GM23248 (cell line): Measurements from ENCODE around the gene PABPC4L. TPM values are rescaled to one million over a fixed set of nuclear protein-coding genes. Genes with fewer than 3 reads are reported as not detected.

Source experiments
- DNase-seq: peaks from one replicate; pipeline ENCODE4 v3.0.0-alpha.2; 2015
- H2AFZ ChIP-seq: fragments of 200-600 bp; sonication (generic); 2 replicates; pipeline ENCODE4 v1.6.1; 2016; ENCODE audit warnings: antibody characterized with exemption
- H3F3A ChIP-seq: fragments of 200-600 bp; sonication (generic); 2 replicates; pipeline ENCODE4 v1.6.1; 2016; ENCODE audit warnings: mild to moderate bottlenecking, antibody characterized with exemption, mixed run types; ENCODE audit not compliant: insufficient read depth
- H3K27ac ChIP-seq: fragments of 200-600 bp; sonication (generic); 2 replicates; pipeline ENCODE4 v1.5.1; 2016; ENCODE audit warnings: mild to moderate bottlenecking
- H3K27me3 ChIP-seq: fragments of 200-600 bp; sonication (generic); replicated peaks from 2 replicates; pipeline ENCODE4 v1.6.1; 2016; ENCODE audit warnings: mild to moderate bottlenecking; ENCODE audit not compliant: insufficient read depth
- H3K36me3 ChIP-seq: fragments of 200-600 bp; sonication (generic); 2 replicates; pipeline ENCODE4 v1.6.1; 2016; ENCODE audit warnings: low read depth, mild to moderate bottlenecking
- H3K4me1 ChIP-seq: fragments of 200-600 bp; sonication (generic); 2 replicates; pipeline ENCODE4 v1.6.1; 2016; ENCODE audit warnings: mild to moderate bottlenecking; ENCODE audit not compliant: insufficient read depth
- H3K4me2 ChIP-seq: fragments of 200-600 bp; sonication (generic); one replicate; pipeline ENCODE4 v1.6.1; 2016; ENCODE audit warnings: mild to moderate bottlenecking; ENCODE audit not compliant: unreplicated experiment
- H3K4me3 ChIP-seq: fragments of 200-600 bp; sonication (generic); 2 replicates; pipeline ENCODE4 v1.5.1; 2016; ENCODE audit warnings: mild to moderate bottlenecking
- H3K79me2 ChIP-seq: fragments of 200-600 bp; sonication (generic); 2 replicates; pipeline ENCODE4 v1.6.1; 2016; ENCODE audit warnings: mild to moderate bottlenecking; ENCODE audit not compliant: insufficient read depth
- H3K9ac ChIP-seq: fragments of 200-600 bp; sonication (generic); 2 replicates; pipeline ENCODE4 v1.6.1; 2016; ENCODE audit warnings: mild to moderate bottlenecking
- H3K9me2 ChIP-seq: fragments of 200-600 bp; sonication (generic); 2 replicates; pipeline ENCODE4 v1.6.1; 2016; ENCODE audit warnings: mixed run types, mild to moderate bottlenecking, moderate library complexity; ENCODE audit not compliant: insufficient read depth
- H3K9me3 ChIP-seq: fragments of 200-600 bp; sonication (generic); one replicate; pipeline ENCODE4 v1.6.1; 2017; ENCODE audit warnings: low read depth
- H4K20me1 ChIP-seq: fragments of 200-600 bp; sonication (generic); 2 replicates; pipeline ENCODE4 v1.6.0; 2016; ENCODE audit not compliant: insufficient read depth
- EZH2 ChIP-seq: fragments of 200-600 bp; sonication (generic); IDR thresholded peaks from 2 replicates; pipeline ENCODE4 v1.6.1; 2018; ENCODE audit warnings: antibody characterized with exemption, mild to moderate bottlenecking; ENCODE audit not compliant: insufficient read depth, poor library complexity, severe bottlenecking
- EZH2phosphoT487 ChIP-seq: fragments of 200-600 bp; sonication (generic); IDR thresholded peaks from 2 replicates; pipeline ENCODE4 v1.6.1; 2018; ENCODE audit warnings: antibody characterized with exemption, moderate library complexity, mild to moderate bottlenecking, low read depth; ENCODE audit not compliant: insufficient read depth
- WGBS, 2 experiments: methylation state at CpG; one replicate each; pipeline ENCODE4 v1.1.6; 2015 to 2017; ENCODE audit warnings: low lambda C conversion rate in 2 of 2, low coverage in 1 of 2; ENCODE audit errors: missing lambda C conversion rate in 2 of 2; 5-methylcytosine and 5-hydroxymethylcytosine counted together
- in situ Hi-C: fragments of 300-500 bp; cut with MboI; formaldehyde crosslinking; loops from 2 replicates; pipeline ENCODE4 v1.15.0; 2020
- polyA plus RNA-seq: library from polyadenylated mRNA; unstranded; fragments of >200 nt; fragmentation: Nextera tagmentation; extraction: Ambion mirVana; gene quantifications from 2 replicates; pipeline ENCODE4 v1.2.1, GENCODE V29; 2016
- total RNA-seq: library from RNA; depleted of rRNA; stranded (reverse); fragments of >200 nt; shearing (Covaris generic); gene quantifications from 2 replicates; pipeline ENCODE4 v1.2.3, GENCODE V29; 2014; rRNA removed

Gene PABPC4L
- total RNA-seq (under 0.01 TPM in 2 replicates), polyA plus RNA-seq (0.09 and 0.13 TPM in 2 replicates)

GRCh38 chr4:134201216-134202161 lies at the start of gene PABPC4L:
TSS of gene PABPC4L (minus strand) at chr4:134201789. CDS start at chr4:134201019, 770 bp downstream.
- Histone ChIP-seq H3K79me2 (no peaks in the 10 kb centered on the region), H3K4me2 (peak within 1 kb of the TSS; percentile 65), H3K27ac (no peak within 1 kb of the TSS), H3K27me3 (no peaks in the 10 kb centered on the region; the same call in 1 of the 2 replicates), H3K9me3 (no peaks in the 10 kb centered on the region), H3K9me2 (no peaks in the 10 kb centered on the region), H3K36me3 (no peaks in the 10 kb centered on the region), H3F3A (no peaks in the 10 kb centered on the region), H2AFZ (peak within 1 kb of the TSS; percentile 86), H3K4me3 (peak within 1 kb of the TSS; percentile 69), H3K9ac (peak within 1 kb of the TSS; percentile 59), H3K4me1 (no peaks in the 10 kb centered on the region), H4K20me1 (no peaks in the 10 kb centered on the region)
- in situ Hi-C loops, result no loop called here
- WGBS, 2 experiments, result 2 to 3% methylated on average over 44 to 47 of the region's 65 CpGs
- TF ChIP-seq EZH2phosphoT487, result no peak
- TF ChIP-seq EZH2, result no peak
- peak; percentile 38 for DNase-seq

- H4K20me1 ChIP-seq, result no peaks in the 10 kb centered on the region
Observed at GRCh38 chr4:134251322-134251721, 49.7 kb upstream of the PABPC4L start.

GRCh38 chr4:134243742-134244713 lies 42.4 kb upstream of the PABPC4L start:
- Histone ChIP-seq H2AFZ (no peak overlapping the region), H3K79me2 (no peaks in the 10 kb centered on the region), H3K36me3 (no peaks in the 10 kb centered on the region), H3K9ac (no peak overlapping the region), H3K4me1 (no peaks in the 10 kb centered on the region), H3F3A (no peaks in the 10 kb centered on the region), H3K4me2 (no peak overlapping the region), H3K27me3 (no peaks in the 10 kb centered on the region), H4K20me1 (no peaks in the 10 kb centered on the region), H3K9me3 (peaks cover 3% of the 10 kb centered on the region), H3K9me2 (no peaks in the 10 kb centered on the region), H3K4me3 (no peak overlapping the region), H3K27ac (no peak overlapping the region)
- TF ChIP-seq EZH2phosphoT487 (no peak), EZH2 (no peak)
- in situ Hi-C loops, result no loop called here
- no peak for DNase-seq
- 37 to 43% methylated on average over 22 of the region's 22 CpGs for WGBS, 2 experiments

More at GRCh38 chr4:134251322-134251721, 49.7 kb upstream of the PABPC4L start:
- Histone ChIP-seq H3K4me1 (no peaks in the 10 kb centered on the region), H3K27me3 (no peaks in the 10 kb centered on the region), H3K4me3 (no peak overlapping the region), H3K9me2 (no peaks in the 10 kb centered on the region), H3K79me2 (no peaks in the 10 kb centered on the region), H3K9ac (no peak overlapping the region), H3K27ac (no peak overlapping the region), H3K4me2 (no peak overlapping the region), H3F3A (no peaks in the 10 kb centered on the region), H3K36me3 (no peaks in the 10 kb centered on the region), H3K9me3 (no peaks in the 10 kb centered on the region), H2AFZ (no peak overlapping the region)
- WGBS, 2 experiments, result 13 to 18% methylated on average over 1 of the region's 1 CpG
- TF ChIP-seq EZH2 (no peak), EZH2phosphoT487 (no peak)
- in situ Hi-C loops, result no loop called here
- no peak for DNase-seq

- no peaks in the 10 kb centered on the region for H3K9me2 ChIP-seq
- no peak overlapping the region for H3K27ac ChIP-seq
- TF ChIP-seq EZH2phosphoT487 (no peak), EZH2 (no peak)
- H3K4me3 ChIP-seq, result no peak overlapping the region
- in situ Hi-C loops, result no loop called here
- no peak overlapping the region for H3K4me2 ChIP-seq
- no peaks in the 10 kb centered on the region for H3K79me2 ChIP-seq
- no peaks in the 10 kb centered on the region for H3K9me3 ChIP-seq
- H2AFZ ChIP-seq, result no peak overlapping the region
- 23 to 25% methylated on average over 3 of the region's 3 CpGs for WGBS, 2 experiments
- no peaks in the 10 kb centered on the region for H4K20me1 ChIP-seq
- H3K4me1 ChIP-seq, result no peaks in the 10 kb centered on the region
- no peaks in the 10 kb centered on the region for H3K36me3 ChIP-seq
- no peak overlapping the region for H3K9ac ChIP-seq
- no peaks in the 10 kb centered on the region for H3F3A ChIP-seq
- DNase-seq, result no peak
- H3K27me3 ChIP-seq, result no peaks in the 10 kb centered on the region
Observed at GRCh38 chr4:134219043-134219442, 17.5 kb upstream of the PABPC4L start.
